Breast epithelium (tissue), 3 donors: ENCODE data around the gene ACSS1.

Experiments
- CTCF ChIP-seq, 3 donors: fragments of 450-650 bp; IDR thresholded peaks; one replicate each; pipeline ENCODE4 v1.5.1; 2016 to 2017; ENCODE audit warnings: antibody characterized with exemption in 3 of 3, mild to moderate bottlenecking in 3 of 3, moderate library complexity in 3 of 3
- POLR2A ChIP-seq: fragments of 450-650 bp; IDR thresholded peaks from one replicate; pipeline ENCODE4 v1.6.1; 2016; ENCODE audit warnings: antibody characterized with exemption, mild to moderate bottlenecking, moderate library complexity
- POLR2AphosphoS5 ChIP-seq, 3 donors: sonication (generic); formaldehyde crosslinking; IDR thresholded peaks; one replicate each; pipeline ENCODE4 v1.6.1; 2017; ENCODE audit warnings: antibody characterized with exemption in 3 of 3

GRCh38 chr20:24965065-24965919, 92.6 kb downstream of the ACSS1 start:
- TF ChIP-seq CTCF (IDR thresholded peaks at IDR 0.05), result no peak
- TF ChIP-seq POLR2AphosphoS5 (IDR thresholded peaks at IDR 0.05), result no peak
- no peak for TF ChIP-seq POLR2A
